SK-N-SH (cell line): ENCODE data around the gene TBC1D10B. TPM values are rescaled to one million over a fixed set of nuclear protein-coding genes. Genes with fewer than 3 reads are reported as not detected.

Source experiments
- CTCF ChIA-PET: fragments of 300-600, 350-600 bp; formaldehyde crosslinking; extraction: SDS; loops from one replicate; lab custom pipeline; 2021; lab: Yijun Ruan, JAX
- POLR2A ChIA-PET: fragments of 350-600 bp; sonication (Branson Sonifier 250); formaldehyde crosslinking; extraction: SDS; loops from one replicate; lab custom pipeline; 2020; ENCODE audit warnings: antibody characterized with exemption, inconsistent platforms; lab: Yijun Ruan, JAX
- DNase-seq: peaks from one replicate; pipeline ENCODE4 v3.0.0; 2012
- H2AFZ ChIP-seq: fragments of 200-600 bp; sonication (generic); 2 replicates; pipeline ENCODE4 v1.8.1; 2016; ENCODE audit warnings: antibody characterized with exemption, mild to moderate bottlenecking, low read depth
- H3F3A ChIP-seq: fragments of 200-600 bp; sonication (generic); replicated peaks from 2 replicates; pipeline ENCODE3; 2016; ENCODE audit warnings: antibody characterized with exemption, mild to moderate bottlenecking; ENCODE audit not compliant: insufficient read depth
- H3K27ac ChIP-seq, 2 experiments: fragments of 200-500 bp in 1 of 2; fragments of 200-600 bp in 1 of 2; sonication (Bioruptor generic) in 1 of 2; sonication (generic), shearing (Covaris generic) in 1 of 2; 2 replicates each; pipeline versions ENCODE4 v1.5.1 to v1.6.1; 2014 to 2016; ENCODE audit warnings: low read depth in 2 of 2, inconsistent platforms in 1 of 2, low read length in 1 of 2, mild to moderate bottlenecking in 1 of 2, mixed read lengths in 1 of 2
- H3K27me3 ChIP-seq: fragments of 200-600 bp; sonication (generic), shearing (Covaris generic); 2 replicates; pipeline ENCODE4 v1.6.1; 2016; ENCODE audit warnings: mixed run types; ENCODE audit not compliant: insufficient read depth
- H3K36me3 ChIP-seq, 2 experiments: fragments of 200-500 bp in 1 of 2; fragments of 200-600 bp in 1 of 2; sonication (Bioruptor generic) in 1 of 2; sonication (generic) in 1 of 2; replicated peaks in 1 of 2; 2 replicates each; pipeline versions ENCODE3 to v1.5.1; 2014 to 2016; ENCODE audit warnings: low read length in 1 of 2, mild to moderate bottlenecking in 1 of 2; ENCODE audit not compliant: insufficient read depth in 2 of 2, control insufficient read depth in 1 of 2
- H3K4me1 ChIP-seq, 2 experiments: fragments of 200-500 bp in 1 of 2; fragments of 200-600 bp in 1 of 2; sonication (Bioruptor generic) in 1 of 2; sonication (generic), shearing (Covaris generic) in 1 of 2; 2 replicates each; pipeline versions ENCODE4 v1.5.1 to v1.6.1; 2014 to 2016; ENCODE audit warnings: low read depth in 1 of 2, low read length in 1 of 2, mixed run types in 1 of 2; ENCODE audit not compliant: insufficient read depth in 2 of 2, control insufficient read depth in 1 of 2
- H3K4me2 ChIP-seq: fragments of 200-600 bp; sonication (generic), shearing (Covaris generic); 2 replicates; pipeline ENCODE4 v1.6.1; 2017; ENCODE audit warnings: mixed run types
- H3K4me3 ChIP-seq, 2 experiments: fragments of 200-500 bp in 1 of 2; fragments of 200-600 bp in 1 of 2; sonication (Bioruptor generic) in 1 of 2; sonication (generic), shearing (Covaris generic) in 1 of 2; 2 replicates each; pipeline versions ENCODE4 v1.5.1 to v1.8.1; 2014 to 2016; ENCODE audit warnings: low read depth in 2 of 2, inconsistent platforms in 1 of 2, low read length in 1 of 2, mild to moderate bottlenecking in 1 of 2, mixed read lengths in 1 of 2, moderate library complexity in 1 of 2
- H3K79me2 ChIP-seq: fragments of 200-600 bp; sonication (generic); 2 replicates; pipeline ENCODE4 v1.8.1; 2017; ENCODE audit warnings: mild to moderate bottlenecking; ENCODE audit not compliant: insufficient read depth
- H3K9ac ChIP-seq: fragments of 200-600 bp; sonication (generic); 2 replicates; pipeline ENCODE4 v1.6.1; 2017; ENCODE audit warnings: mixed run types
- H3K9me2 ChIP-seq: fragments of 200-600 bp; sonication (generic); 2 replicates; pipeline ENCODE4 v1.6.1; 2017; ENCODE audit warnings: mixed run types
- H3K9me3 ChIP-seq: fragments of 200-600 bp; sonication (generic); 2 replicates; pipeline ENCODE4 v1.6.1; 2017; ENCODE audit warnings: mixed run types, mild to moderate bottlenecking, moderate library complexity
- H4K20me1 ChIP-seq: fragments of 200-600 bp; sonication (generic); 2 replicates; pipeline ENCODE4 v1.6.1; 2017; ENCODE audit warnings: mild to moderate bottlenecking, mixed run types; ENCODE audit not compliant: insufficient read depth
- CTCF ChIP-seq: fragments of 200-600 bp; sonication (generic); IDR thresholded peaks from 2 replicates; pipeline ENCODE4 v1.6.1; 2017; ENCODE audit warnings: antibody characterized with exemption, mild to moderate bottlenecking, moderate library complexity
- ELF1 ChIP-seq: IDR thresholded peaks from 2 replicates; pipeline ENCODE4 v1.4.0; 2012
- FOSL2 ChIP-seq: IDR thresholded peaks from 2 replicates; pipeline ENCODE4 v1.4.0; 2012; ENCODE audit warnings: low read depth, mild to moderate bottlenecking, moderate library complexity, borderline replicate concordance
- FOXJ3 ChIP-seq: sonication (generic); formaldehyde crosslinking; IDR thresholded peaks from 2 replicates; pipeline ENCODE4 v1.5.1; 2020; ENCODE audit warnings: mild to moderate bottlenecking, missing genetic modification reagents
- FOXM1 ChIP-seq: IDR thresholded peaks from 2 replicates; pipeline ENCODE4 v1.4.0; 2012; ENCODE audit warnings: low read depth, mild to moderate bottlenecking
- GATA2 ChIP-seq: sonication (generic); formaldehyde crosslinking; IDR thresholded peaks from 2 replicates; pipeline ENCODE4 v1.5.0; 2020; ENCODE audit warnings: mild to moderate bottlenecking, missing genetic modification reagents
- IRF3 ChIP-seq: fragments of 150-350 bp; IDR thresholded peaks from 2 replicates; pipeline ENCODE4 v1.6.1; 2016; ENCODE audit warnings: mild to moderate bottlenecking, low read depth, low read length
- MXI1 ChIP-seq: IDR thresholded peaks from 2 replicates; pipeline ENCODE4 v1.6.1; 2012; ENCODE audit warnings: mild to moderate bottlenecking, low read depth, low read length, improper control_type of control experiment
- POLR2AphosphoS5 ChIP-seq: IDR thresholded peaks from 2 replicates; pipeline ENCODE4 v1.6.1; 2012; ENCODE audit warnings: low read depth, low read length
- RAD21 ChIP-seq: IDR thresholded peaks from 2 replicates; pipeline ENCODE4 v1.6.1; 2012; ENCODE audit warnings: mild to moderate bottlenecking, low read length
- RXRA ChIP-seq: IDR thresholded peaks from 2 replicates; pipeline ENCODE4 v1.4.0; 2012; ENCODE audit warnings: low read depth, mild to moderate bottlenecking, borderline replicate concordance
- TCF12 ChIP-seq: IDR thresholded peaks from 2 replicates; pipeline ENCODE4 v1.4.0; 2012
- YY1 ChIP-seq: IDR thresholded peaks from 2 replicates; pipeline ENCODE4 v1.4.0; 2012; ENCODE audit warnings: low read depth, mild to moderate bottlenecking
- ZBTB33 ChIP-seq: IDR thresholded peaks from 2 replicates; pipeline ENCODE4 v1.4.0; 2012; ENCODE audit warnings: low read depth, borderline replicate concordance
- WGBS: methylation state at CpG from one replicate; pipeline ENCODE4 v1.1.6; 2017; ENCODE audit warnings: low lambda C conversion rate; 5-methylcytosine and 5-hydroxymethylcytosine counted together
- polyA plus RNA-seq, 3 experiments: library from polyadenylated mRNA; depleted of rRNA; stranded (reverse); fragments of >200 nt; gene quantifications; 2 replicates each; pipeline ENCODE4 v1.2.3, GENCODE V29; 2012
- TF ChIP-seq, protein P1 (sequence below): IDR thresholded peaks from 2 replicates; pipeline ENCODE4 v1.6.1; 2012; ENCODE audit warnings: mild to moderate bottlenecking, low read depth, low read length, moderate library complexity

Gene TBC1D10B
- polyA plus RNA-seq, 1 of the 3 experiments (the other 2 are of a cell fraction): 20.5 TPM

DNA sequence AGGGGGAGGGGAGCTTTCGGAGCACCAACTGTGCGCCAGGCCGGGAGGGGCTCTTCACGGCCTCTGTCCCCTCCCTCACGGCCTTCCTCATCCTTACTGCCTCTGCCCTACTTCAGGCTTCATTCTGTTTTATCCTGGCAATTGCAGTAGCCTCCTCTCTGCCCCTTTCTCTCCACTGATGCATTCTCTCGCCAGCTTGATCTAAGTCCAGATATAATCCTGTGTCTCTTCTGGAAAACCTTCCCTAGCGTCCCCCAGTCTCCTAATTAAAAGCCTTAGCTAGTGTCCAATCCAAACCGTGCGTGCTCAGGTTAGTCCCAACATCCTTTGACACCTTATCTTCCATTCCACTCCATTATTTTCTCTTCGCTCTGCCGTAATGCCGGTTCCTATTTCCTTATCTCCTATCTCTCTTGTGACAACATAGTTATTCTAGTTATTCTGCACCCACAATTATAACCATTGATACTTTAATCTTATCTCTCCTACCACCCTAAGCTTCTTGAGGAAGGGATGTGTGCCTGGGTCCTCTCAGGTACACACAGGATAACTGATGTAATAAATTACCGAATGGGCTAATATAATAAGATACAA lies 25.8 kb upstream of the TBC1D10B start:
- CTCF ChIA-PET: interaction anchor here (1.0 to 2.7 kb wide), 11 partner anchors 8 to 233 kb away, joined by 3 to 30 read pairs (median 4); partner anchors contain the start of genes DCTPP1, TBC1D10B and ZNF771
- TF ChIP-seq GATA2: peak; percentile 55
- no peak for TF ChIP-seq FOXJ3 (CRISPR knock-in tag)
- peak overlapping the region; percentile 44 to 96; a peak in 3 of 4 replicates for H3K27ac ChIP-seq

DNA sequence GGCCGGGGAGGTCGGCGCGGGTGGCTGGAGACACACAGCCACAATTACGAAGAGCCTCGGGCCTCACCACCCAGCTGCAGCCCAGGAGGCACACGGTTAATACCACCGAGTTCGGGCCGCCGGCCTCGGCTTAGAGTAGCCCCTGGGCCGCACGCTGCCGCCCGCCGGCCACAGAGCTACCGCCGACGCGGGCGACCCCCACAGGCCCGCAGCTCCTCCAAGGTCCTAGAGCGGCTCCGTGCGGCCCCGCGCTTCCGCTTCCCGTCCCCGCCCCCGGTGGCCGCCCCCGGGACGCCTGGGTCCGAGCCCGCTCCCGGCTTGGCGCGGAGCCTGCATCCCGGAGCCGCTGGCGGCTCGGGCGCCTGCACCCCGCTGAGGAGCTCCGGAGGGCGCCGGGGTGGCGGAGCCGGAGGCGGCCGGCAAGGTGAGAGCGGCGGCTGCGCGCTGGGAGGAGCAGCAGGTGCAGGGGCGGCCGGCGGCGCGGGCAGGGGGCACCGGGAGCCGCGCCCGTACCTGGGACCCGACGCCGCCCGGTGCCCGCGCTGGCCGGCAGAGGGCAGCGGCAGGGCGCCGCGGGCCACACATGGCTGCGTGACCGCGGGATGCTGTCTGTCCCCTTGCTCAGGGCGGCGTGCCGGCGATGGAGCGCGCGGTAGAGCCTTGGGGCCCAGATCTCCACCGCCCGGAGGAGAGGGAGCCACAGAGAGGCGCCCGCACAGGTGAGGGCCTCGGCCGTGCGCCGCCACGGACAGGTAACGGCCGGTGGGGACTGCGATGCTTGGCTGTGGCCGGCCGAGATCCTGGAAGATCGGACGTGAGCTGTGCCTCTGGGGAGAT lies 25.1 kb upstream of the TBC1D10B start, which contains the start of gene ZNF48:
TSS of gene ZNF48 (plus strand) at position 266 of the 837 bp plus-strand sequence. CDS start at position 641, 375 bp downstream.
- POLR2A ChIA-PET: interaction anchor here (0.5 to 4.0 kb wide), 14 partner anchors 9 to 588 kb away, joined by 3 to 33 read pairs (median 6); partner anchors contain the start of genes CD2BP2, SEPTIN1 and ZNF771
- no peaks in the 10 kb centered on the region for H3K27me3 ChIP-seq
- H3F3A ChIP-seq: peaks cover 34% of the 10 kb centered on the region
- peaks cover 5 to 18% of the 10 kb centered on the region in 2 experiments for H3K36me3 ChIP-seq
- H3K4me3 ChIP-seq: peak within 1 kb of the TSS; percentile 88 to 94
- peaks cover 10 to 18% of the 10 kb centered on the region in 2 experiments; a peak in 2 of 4 replicates for H3K4me1 ChIP-seq
- peak within 1 kb of the TSS; percentile 79 for H2AFZ ChIP-seq
- H3K9me2 ChIP-seq: no peaks in the 10 kb centered on the region
- H3K9me3 ChIP-seq: no peaks in the 10 kb centered on the region
- 2% methylated on average over 9 of the region's 103 CpGs for WGBS
- peak within 1 kb of the TSS; percentile 82 for H3K4me2 ChIP-seq
- H3K27ac ChIP-seq: peak within 1 kb of the TSS; percentile 83 to 96
- peak within 1 kb of the TSS; percentile 94 for H3K9ac ChIP-seq
- H4K20me1 ChIP-seq: no peaks in the 10 kb centered on the region
- peak; percentile 94 for DNase-seq
- CTCF ChIA-PET: interaction anchor here (0.8 to 2.7 kb wide), 14 partner anchors 9 to 234 kb away, joined by 3 to 30 read pairs (median 4); partner anchors contain the start of genes DCTPP1, TBC1D10B and ZNF771
- H3K79me2 ChIP-seq: peaks cover 28% of the 10 kb centered on the region
- TF ChIP-seq RAD21 (no peak; the same call in 1 of the 2 replicates), MXI1 (peak; percentile 76), ZBTB33 (0 out of 2 replicates have a peak, but pooled peaks have one; percentile 7), FOSL2 (no peak), POLR2AphosphoS5 (peak; percentile 49), TCF12 (no peak), RXRA (no peak), FOXM1 (0 out of 2 replicates have a peak, but pooled peaks have one; percentile 21), CTCF (peak; percentile 22; the same call in 1 of the 2 replicates), YY1 (peak; percentile 15; the same call in 1 of the 2 replicates), IRF3 (no peak), ELF1 (peak; percentile 83)
- TF ChIP-seq, protein P1, sequence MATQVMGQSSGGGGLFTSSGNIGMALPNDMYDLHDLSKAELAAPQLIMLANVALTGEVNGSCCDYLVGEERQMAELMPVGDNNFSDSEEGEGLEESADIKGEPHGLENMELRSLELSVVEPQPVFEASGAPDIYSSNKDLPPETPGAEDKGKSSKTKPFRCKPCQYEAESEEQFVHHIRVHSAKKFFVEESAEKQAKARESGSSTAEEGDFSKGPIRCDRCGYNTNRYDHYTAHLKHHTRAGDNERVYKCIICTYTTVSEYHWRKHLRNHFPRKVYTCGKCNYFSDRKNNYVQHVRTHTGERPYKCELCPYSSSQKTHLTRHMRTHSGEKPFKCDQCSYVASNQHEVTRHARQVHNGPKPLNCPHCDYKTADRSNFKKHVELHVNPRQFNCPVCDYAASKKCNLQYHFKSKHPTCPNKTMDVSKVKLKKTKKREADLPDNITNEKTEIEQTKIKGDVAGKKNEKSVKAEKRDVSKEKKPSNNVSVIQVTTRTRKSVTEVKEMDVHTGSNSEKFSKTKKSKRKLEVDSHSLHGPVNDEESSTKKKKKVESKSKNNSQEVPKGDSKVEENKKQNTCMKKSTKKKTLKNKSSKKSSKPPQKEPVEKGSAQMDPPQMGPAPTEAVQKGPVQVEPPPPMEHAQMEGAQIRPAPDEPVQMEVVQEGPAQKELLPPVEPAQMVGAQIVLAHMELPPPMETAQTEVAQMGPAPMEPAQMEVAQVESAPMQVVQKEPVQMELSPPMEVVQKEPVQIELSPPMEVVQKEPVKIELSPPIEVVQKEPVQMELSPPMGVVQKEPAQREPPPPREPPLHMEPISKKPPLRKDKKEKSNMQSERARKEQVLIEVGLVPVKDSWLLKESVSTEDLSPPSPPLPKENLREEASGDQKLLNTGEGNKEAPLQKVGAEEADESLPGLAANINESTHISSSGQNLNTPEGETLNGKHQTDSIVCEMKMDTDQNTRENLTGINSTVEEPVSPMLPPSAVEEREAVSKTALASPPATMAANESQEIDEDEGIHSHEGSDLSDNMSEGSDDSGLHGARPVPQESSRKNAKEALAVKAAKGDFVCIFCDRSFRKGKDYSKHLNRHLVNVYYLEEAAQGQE: no peak

More for the DNA sequence above, 25.8 kb upstream of the TBC1D10B start:
- peak; percentile 68 for DNase-seq
- POLR2A ChIA-PET: interaction anchor here (0.5 to 4.0 kb wide), 7 partner anchors 9 to 41 kb away, joined by 4 to 33 read pairs (median 12); partner anchors contain the start of genes CD2BP2, SEPTIN1 and ZNF771
- Histone ChIP-seq H2AFZ (peak overlapping the region; percentile 51; the same call in 1 of the 2 replicates), H3K27me3 (no peaks in the 10 kb centered on the region), H3K9ac (peak overlapping the region; percentile 63; the same call in 1 of the 2 replicates), H3K36me3 (peaks cover 5 to 18% of the 10 kb centered on the region in 2 experiments), H3K9me2 (no peaks in the 10 kb centered on the region), H3F3A (peaks cover 40% of the 10 kb centered on the region), H3K4me1 (peaks cover 10 to 18% of the 10 kb centered on the region in 2 experiments; a peak in 2 of 4 replicates), H3K4me3 (peak overlapping the region; percentile 88 to 94), H3K79me2 (peaks cover 28% of the 10 kb centered on the region), H4K20me1 (no peaks in the 10 kb centered on the region), H3K9me3 (no peaks in the 10 kb centered on the region), H3K4me2 (peak overlapping the region; percentile 82)
- 13% methylated on average over 13 of the region's 13 CpGs for WGBS
